Measurements from ENCODE around the gene ELMO2. TPM values are rescaled to one million over a fixed set of nuclear protein-coding genes. Genes with fewer than 3 reads are reported as not detected.

Gene ELMO2
- total RNA-seq, 1 experiment from 2014 or later, result 51.6 TPM

DNA sequence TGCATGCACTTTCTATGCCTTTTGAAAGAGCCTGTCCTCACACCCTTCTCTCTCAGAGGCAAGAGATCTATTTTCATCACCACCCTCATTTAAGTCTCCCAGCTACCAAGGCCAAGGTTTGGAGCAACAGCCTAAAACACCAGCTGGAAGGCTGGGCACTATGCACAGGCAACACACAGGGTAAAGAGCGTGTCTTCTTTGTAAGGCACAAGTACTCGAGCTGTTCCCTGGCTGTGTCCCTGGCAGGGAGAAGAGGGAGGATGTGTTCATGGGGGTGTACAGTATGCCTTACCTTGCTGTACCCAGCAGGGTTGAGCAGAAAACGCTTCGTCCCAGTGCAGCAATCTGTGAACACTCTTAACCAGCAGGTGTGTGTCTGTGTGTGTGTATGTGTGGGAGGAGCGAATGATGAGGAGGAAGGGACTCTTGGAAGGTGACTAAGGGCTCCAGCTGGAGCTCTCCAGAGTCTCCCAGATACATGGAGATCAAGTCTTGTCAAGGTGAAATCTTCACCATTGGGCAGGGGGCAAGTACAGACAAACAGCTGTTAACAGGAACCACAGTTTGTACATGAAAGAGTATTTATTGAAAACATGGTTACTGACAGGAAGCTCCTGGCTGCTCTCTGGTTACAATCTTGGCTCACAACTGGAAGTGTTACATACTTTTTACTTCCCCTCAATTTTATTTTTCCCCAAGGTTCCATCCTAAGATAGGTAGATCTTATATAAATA lies 40.8 kb downstream of the ELMO2 start:
- Mint-ChIP-seq H3K27ac (ENCODE audit: unreplicated experiment) (no peak overlapping the region), H3K9me3 (ENCODE audit: low read depth, unreplicated experiment) (no peaks in the 10 kb centered on the region), H3K4me3 (ENCODE audit: low read depth, unreplicated experiment) (no peak overlapping the region), H3K27me3 (ENCODE audit: unreplicated experiment) (no peaks in the 10 kb centered on the region), H3K36me3 (ENCODE audit: insufficient read depth, unreplicated experiment) (peaks cover 49% of the 10 kb centered on the region), H3K4me1 (ENCODE audit: low read depth, unreplicated experiment) (peaks cover 38% of the 10 kb centered on the region)
- intact Hi-C loops (cut with micrococcal nuclease; ENCODE audit: unreplicated experiment), result no loop called here
- CTCF ChIA-PET, result no interaction called here
- no peak for DNase-seq
- TF ChIP-seq, protein P1, sequence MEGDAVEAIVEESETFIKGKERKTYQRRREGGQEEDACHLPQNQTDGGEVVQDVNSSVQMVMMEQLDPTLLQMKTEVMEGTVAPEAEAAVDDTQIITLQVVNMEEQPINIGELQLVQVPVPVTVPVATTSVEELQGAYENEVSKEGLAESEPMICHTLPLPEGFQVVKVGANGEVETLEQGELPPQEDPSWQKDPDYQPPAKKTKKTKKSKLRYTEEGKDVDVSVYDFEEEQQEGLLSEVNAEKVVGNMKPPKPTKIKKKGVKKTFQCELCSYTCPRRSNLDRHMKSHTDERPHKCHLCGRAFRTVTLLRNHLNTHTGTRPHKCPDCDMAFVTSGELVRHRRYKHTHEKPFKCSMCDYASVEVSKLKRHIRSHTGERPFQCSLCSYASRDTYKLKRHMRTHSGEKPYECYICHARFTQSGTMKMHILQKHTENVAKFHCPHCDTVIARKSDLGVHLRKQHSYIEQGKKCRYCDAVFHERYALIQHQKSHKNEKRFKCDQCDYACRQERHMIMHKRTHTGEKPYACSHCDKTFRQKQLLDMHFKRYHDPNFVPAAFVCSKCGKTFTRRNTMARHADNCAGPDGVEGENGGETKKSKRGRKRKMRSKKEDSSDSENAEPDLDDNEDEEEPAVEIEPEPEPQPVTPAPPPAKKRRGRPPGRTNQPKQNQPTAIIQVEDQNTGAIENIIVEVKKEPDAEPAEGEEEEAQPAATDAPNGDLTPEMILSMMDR (IDR thresholded peaks at IDR 0.05; ENCODE audit: unreplicated experiment), result no peak
- no TSS peak for BruUV-seq (replicated peaks)

DNA sequence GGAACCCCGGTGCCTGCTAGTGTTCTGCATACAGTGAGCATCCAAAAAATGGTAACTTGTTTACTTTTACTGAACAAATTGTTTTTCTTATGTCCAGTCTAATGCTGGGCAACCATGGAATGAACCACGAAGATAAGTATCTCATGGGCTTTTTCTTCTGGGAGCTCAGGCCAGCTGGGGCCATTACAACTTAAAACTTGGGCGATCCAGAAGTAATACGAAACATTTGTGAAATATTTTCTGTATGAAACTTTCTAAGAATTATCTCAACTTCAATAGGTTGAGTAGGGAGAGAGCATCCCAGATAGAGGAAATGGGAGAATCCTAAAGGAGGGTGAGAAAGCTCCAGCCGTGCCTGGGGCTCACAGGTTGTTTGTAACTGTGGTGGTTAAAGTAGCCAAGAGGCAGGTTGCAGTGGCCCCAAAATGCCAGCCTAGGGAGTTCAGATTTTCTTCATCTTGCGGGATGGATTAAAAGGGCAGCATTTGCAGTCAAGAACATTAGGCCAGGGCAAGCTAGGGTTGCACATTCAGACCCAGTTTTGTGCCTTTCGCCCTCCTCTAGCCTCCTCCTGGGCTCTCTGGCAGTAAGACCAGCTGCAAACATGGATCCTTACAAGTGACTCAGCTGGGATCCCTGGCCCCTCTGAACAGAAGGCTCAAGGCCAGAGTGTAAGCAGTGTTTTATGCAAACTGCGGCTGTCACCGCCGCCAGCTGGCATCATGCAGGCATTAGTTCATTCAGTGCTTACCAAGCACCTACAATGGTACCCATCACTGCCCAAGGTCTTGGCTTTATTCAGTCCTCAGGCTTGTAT lies 41.5 kb downstream of the ELMO2 start:
- Mint-ChIP-seq H3K27ac (ENCODE audit: unreplicated experiment) (peak overlapping the region; percentile 77), H3K9me3 (ENCODE audit: low read depth, unreplicated experiment) (no peaks in the 10 kb centered on the region), H3K36me3 (ENCODE audit: insufficient read depth, unreplicated experiment) (peaks cover 49% of the 10 kb centered on the region), H3K27me3 (ENCODE audit: unreplicated experiment) (no peaks in the 10 kb centered on the region), H3K4me3 (ENCODE audit: low read depth, unreplicated experiment) (peak overlapping the region; percentile 87), H3K4me1 (ENCODE audit: low read depth, unreplicated experiment) (peaks cover 39% of the 10 kb centered on the region)
- TF ChIP-seq, protein P1 (IDR thresholded peaks at IDR 0.05; ENCODE audit: unreplicated experiment), result no peak
- CTCF ChIA-PET, result interaction anchor here (0.7 to 1.9 kb wide), 10 partner anchors 16 to 277 kb away, joined by 3 to 12 read pairs (median 4); partner anchors contain the start of gene ELMO2
- TSS peak; percentile 73 for BruUV-seq (replicated peaks)
- intact Hi-C loops (cut with micrococcal nuclease; ENCODE audit: unreplicated experiment), result no loop called here
- no peak for DNase-seq

DNA sequence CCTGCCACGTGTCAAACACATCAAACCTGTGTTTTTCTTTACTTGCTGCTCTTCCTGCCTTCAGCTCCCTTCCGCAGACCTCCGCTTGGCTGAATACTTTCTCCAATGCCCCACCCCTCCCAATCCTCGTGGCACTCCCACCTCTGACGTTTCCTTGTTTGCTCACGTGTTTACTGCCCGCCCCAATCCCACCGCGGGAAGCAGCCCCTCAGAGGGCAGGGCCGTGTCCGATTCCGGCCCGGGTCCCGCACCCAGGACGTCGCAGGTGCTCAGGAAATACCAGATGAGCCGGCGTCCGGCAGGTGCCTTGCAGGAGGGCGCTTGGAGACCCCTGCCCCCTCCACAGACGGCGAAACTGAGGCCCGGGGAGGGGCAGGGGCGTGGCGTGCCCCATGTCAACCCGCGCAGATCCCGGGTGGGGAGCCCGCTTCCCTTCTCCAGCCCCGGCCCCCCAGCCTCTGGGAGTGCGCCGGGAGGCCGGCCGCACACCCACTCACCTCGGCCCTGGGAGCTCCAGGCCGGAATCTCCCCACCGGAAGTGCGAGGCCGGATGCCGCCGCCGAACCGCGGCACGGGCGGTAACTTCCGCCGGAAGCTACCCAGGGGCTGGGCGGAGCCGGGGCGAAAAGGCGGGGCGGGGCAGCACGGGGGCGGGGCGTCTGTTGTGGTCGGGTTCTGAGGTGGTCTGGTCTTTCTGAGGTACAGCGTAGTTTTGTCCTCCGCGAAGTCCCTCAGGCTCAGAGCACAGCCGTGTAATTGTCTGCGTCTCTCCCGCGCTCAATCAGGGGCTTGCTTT lies 42.3 kb downstream of the ELMO2 start:
- Mint-ChIP-seq H3K4me3 (ENCODE audit: low read depth, unreplicated experiment) (peak overlapping the region; percentile 87), H3K27me3 (ENCODE audit: unreplicated experiment) (no peaks in the 10 kb centered on the region), H3K9me3 (ENCODE audit: low read depth, unreplicated experiment) (no peaks in the 10 kb centered on the region), H3K27ac (ENCODE audit: unreplicated experiment) (peak overlapping the region; percentile 77), H3K4me1 (ENCODE audit: low read depth, unreplicated experiment) (peaks cover 39% of the 10 kb centered on the region), H3K36me3 (ENCODE audit: insufficient read depth, unreplicated experiment) (peaks cover 56% of the 10 kb centered on the region)
- CTCF ChIA-PET, result interaction anchor here (0.6 to 1.9 kb wide), 16 partner anchors 10 to 343 kb away, joined by 3 to 12 read pairs (median 4); partner anchors contain the start of gene ELMO2
- BruUV-seq (replicated peaks), result no TSS peak
- TF ChIP-seq, protein P1 (IDR thresholded peaks at IDR 0.05; ENCODE audit: unreplicated experiment), result no peak
- peak; percentile 95 for DNase-seq
- intact Hi-C loops (cut with micrococcal nuclease; ENCODE audit: unreplicated experiment), result no loop called here
